BLaER1 (cell line): ENCODE measurements around the gene GLMP.

Experiments used
- H3K27ac ChIP-seq: shearing (Covaris generic); formaldehyde crosslinking; 2 replicates; pipeline ENCODE4 v1.8.1; 2022
- H3K27me3 ChIP-seq: shearing (Covaris generic); formaldehyde crosslinking; 2 replicates; pipeline ENCODE4 v1.8.1; 2022
- H3K36me3 ChIP-seq: shearing (Covaris generic); formaldehyde crosslinking; 2 replicates; pipeline ENCODE4 v1.8.1; 2022
- H3K4me1 ChIP-seq: shearing (Covaris generic); formaldehyde crosslinking; 2 replicates; pipeline ENCODE4 v1.8.1; 2022
- H3K4me2 ChIP-seq: shearing (Covaris generic); formaldehyde crosslinking; 2 replicates; pipeline ENCODE4 v1.8.1; 2022
- H3K4me3 ChIP-seq: shearing (Covaris generic); formaldehyde crosslinking; 2 replicates; pipeline ENCODE4 v1.8.1; 2022
- H3K9ac ChIP-seq: shearing (Covaris generic); formaldehyde crosslinking; 2 replicates; pipeline ENCODE4 v1.8.1; 2022
- H3K9me3 ChIP-seq: shearing (Covaris generic); formaldehyde crosslinking; 2 replicates; pipeline ENCODE4 v1.8.1; 2022
- H4K20me1 ChIP-seq: shearing (Covaris generic); formaldehyde crosslinking; 2 replicates; pipeline ENCODE4 v1.8.1; 2022
- Cebpa-rat ChIP-seq: shearing (Covaris generic); IDR thresholded peaks from 2 replicates; pipeline ENCODE4 v1.8.1; 2022

GLMP gene

DNA sequence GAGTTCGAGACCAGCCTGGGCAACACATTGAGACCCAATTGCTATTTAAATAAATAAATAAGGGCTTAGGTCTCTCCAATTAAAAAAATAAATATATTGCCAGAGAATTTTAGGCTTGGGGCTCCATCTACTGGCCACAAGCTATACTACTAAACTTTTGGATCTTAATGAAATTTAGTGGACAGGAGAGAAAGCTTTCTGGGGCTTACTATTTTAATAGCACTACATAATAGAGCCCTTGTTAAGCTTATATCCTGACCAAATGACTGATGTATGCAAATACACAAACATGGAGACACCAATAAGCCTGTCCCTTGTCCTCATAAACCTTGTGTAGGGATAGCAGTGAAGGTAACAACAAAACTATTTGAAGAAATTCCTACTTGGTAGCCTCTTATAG lies 24.2 kb upstream of the GLMP start:
- TF ChIP-seq Cebpa-rat, result no peak
- peaks cover 67% of the 10 kb centered on the region for H4K20me1 ChIP-seq
- no peaks in the 10 kb centered on the region for H3K9me3 ChIP-seq
- no peaks in the 10 kb centered on the region for H3K4me1 ChIP-seq
- no peaks in the 10 kb centered on the region for H3K27me3 ChIP-seq
- H3K4me2 ChIP-seq, result no peak overlapping the region
- H3K4me3 ChIP-seq, result no peak overlapping the region
- peaks cover 99% of the 10 kb centered on the region for H3K36me3 ChIP-seq
- H3K9ac ChIP-seq, result no peak overlapping the region
- H3K27ac ChIP-seq, result no peak overlapping the region

GRCh38 chr1:156316909-156317308 lies 21.4 kb upstream of the GLMP start:
- H3K9ac ChIP-seq, result no peak overlapping the region
- peaks cover 99% of the 10 kb centered on the region for H3K36me3 ChIP-seq
- H3K4me1 ChIP-seq, result no peaks in the 10 kb centered on the region
- no peak overlapping the region for H3K27ac ChIP-seq
- peaks cover 55% of the 10 kb centered on the region for H4K20me1 ChIP-seq
- TF ChIP-seq Cebpa-rat, result peak; percentile 23; the same call in 1 of the 2 replicates
- H3K27me3 ChIP-seq, result no peaks in the 10 kb centered on the region
- no peaks in the 10 kb centered on the region for H3K9me3 ChIP-seq
- H3K4me2 ChIP-seq, result no peak overlapping the region
- H3K4me3 ChIP-seq, result no peak overlapping the region

- peak; percentile 67; the same call in 1 of the 2 replicates for TF ChIP-seq Cebpa-rat
Measured at GRCh38 chr1:156310962-156311361, 15.5 kb upstream of the GLMP start.

GRCh38 chr1:156308078-156308477 lies 12.6 kb upstream of the GLMP start:
- no peaks in the 10 kb centered on the region for H3K4me1 ChIP-seq
- H3K36me3 ChIP-seq, result peaks cover 97% of the 10 kb centered on the region
- peaks cover 24% of the 10 kb centered on the region for H4K20me1 ChIP-seq
- H3K4me2 ChIP-seq, result no peak overlapping the region
- no peak overlapping the region for H3K27ac ChIP-seq
- no peaks in the 10 kb centered on the region for H3K27me3 ChIP-seq
- no peaks in the 10 kb centered on the region for H3K9me3 ChIP-seq
- H3K9ac ChIP-seq, result no peak overlapping the region
- no peak overlapping the region for H3K4me3 ChIP-seq
- TF ChIP-seq Cebpa-rat, result no peak

More at GRCh38 chr1:156310962-156311361, 15.5 kb upstream of the GLMP start:
- Histone ChIP-seq H3K4me2 (no peak overlapping the region), H3K9ac (no peak overlapping the region), H3K9me3 (no peaks in the 10 kb centered on the region), H3K27ac (no peak overlapping the region), H3K4me3 (no peak overlapping the region), H3K27me3 (no peaks in the 10 kb centered on the region), H4K20me1 (peaks cover 34% of the 10 kb centered on the region), H3K4me1 (no peaks in the 10 kb centered on the region), H3K36me3 (peaks cover 99% of the 10 kb centered on the region)

DNA sequence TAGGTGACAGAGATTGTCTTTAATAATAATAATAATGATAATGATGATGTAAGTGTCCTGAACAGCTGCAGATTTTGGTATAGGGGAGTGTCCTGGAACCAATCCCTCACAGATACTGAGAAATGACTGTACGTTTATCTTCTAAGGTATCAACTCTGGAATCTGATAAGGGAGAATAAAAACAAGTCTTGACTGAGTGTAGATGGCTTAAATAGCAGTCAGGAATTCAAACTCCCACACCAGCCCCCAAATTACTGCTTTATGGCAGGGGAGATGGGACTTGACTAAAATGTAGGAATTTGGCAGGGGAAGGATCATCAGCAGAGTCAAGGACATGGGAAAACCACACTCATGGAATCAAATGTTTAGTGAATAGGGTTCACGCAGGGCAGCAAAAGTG lies 9.7 kb upstream of the GLMP start:
- H3K9me3 ChIP-seq, result no peaks in the 10 kb centered on the region
- no peak overlapping the region for H3K9ac ChIP-seq
- peaks cover 16% of the 10 kb centered on the region; the same call in 1 of the 2 replicates for H4K20me1 ChIP-seq
- H3K4me2 ChIP-seq, result no peak overlapping the region
- no peak for TF ChIP-seq Cebpa-rat
- H3K27ac ChIP-seq, result no peak overlapping the region
- H3K36me3 ChIP-seq, result peaks cover 78% of the 10 kb centered on the region
- no peaks in the 10 kb centered on the region for H3K27me3 ChIP-seq
- H3K4me1 ChIP-seq, result no peaks in the 10 kb centered on the region
- no peak overlapping the region for H3K4me3 ChIP-seq

GRCh38 chr1:156303241-156303640 lies 7.8 kb upstream of the GLMP start:
- no peaks in the 10 kb centered on the region for H4K20me1 ChIP-seq
- no peak overlapping the region for H3K4me2 ChIP-seq
- no peaks in the 10 kb centered on the region for H3K27me3 ChIP-seq
- peaks cover 67% of the 10 kb centered on the region for H3K36me3 ChIP-seq
- H3K4me1 ChIP-seq, result no peaks in the 10 kb centered on the region
- H3K9me3 ChIP-seq, result no peaks in the 10 kb centered on the region
- TF ChIP-seq Cebpa-rat, result no peak
- H3K4me3 ChIP-seq, result no peak overlapping the region
- H3K27ac ChIP-seq, result no peak overlapping the region
- H3K9ac ChIP-seq, result no peak overlapping the region

DNA sequence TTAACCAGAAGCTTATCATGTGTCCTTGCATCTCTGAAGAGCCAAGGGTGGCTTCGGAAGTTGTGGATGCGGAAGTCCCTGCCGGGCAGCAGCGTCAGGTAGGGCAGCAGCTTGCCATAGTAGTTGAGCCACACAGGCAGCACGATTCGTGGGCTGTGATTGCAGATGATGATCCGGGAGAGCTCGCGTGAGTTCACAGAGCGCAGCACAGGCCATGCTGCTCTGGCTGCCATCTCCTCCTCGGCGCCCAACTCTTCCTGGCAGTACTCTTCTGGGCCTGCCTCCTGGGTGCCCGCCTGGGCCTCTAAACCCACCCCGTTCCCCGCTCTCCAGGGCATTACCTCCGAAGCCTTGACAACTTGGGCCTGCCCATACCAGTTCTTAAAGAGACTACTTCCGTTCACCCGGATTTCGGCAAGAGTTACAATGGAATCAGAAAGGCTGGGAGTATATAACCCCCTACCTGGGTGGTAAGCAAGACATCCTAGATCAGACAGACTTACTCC lies 3.4 kb upstream of the GLMP start, which contains the start of gene VHLL:
Gene VHLL (minus strand): TSS at position 456 of the 506 bp plus-strand sequence. CDS start 118 bp downstream, at position 338.
- peaks cover 23% of the 10 kb centered on the region for H3K36me3 ChIP-seq
- no peaks in the 10 kb centered on the region for H3K4me1 ChIP-seq
- no peak within 1 kb of the TSS for H3K4me2 ChIP-seq
- H4K20me1 ChIP-seq, result no peaks in the 10 kb centered on the region
- no peak within 1 kb of the TSS for H3K4me3 ChIP-seq
- H3K9me3 ChIP-seq, result no peaks in the 10 kb centered on the region
- no peak within 1 kb of the TSS for H3K9ac ChIP-seq
- no peak within 1 kb of the TSS for H3K27ac ChIP-seq
- no peak for TF ChIP-seq Cebpa-rat
- H3K27me3 ChIP-seq, result no peaks in the 10 kb centered on the region

DNA sequence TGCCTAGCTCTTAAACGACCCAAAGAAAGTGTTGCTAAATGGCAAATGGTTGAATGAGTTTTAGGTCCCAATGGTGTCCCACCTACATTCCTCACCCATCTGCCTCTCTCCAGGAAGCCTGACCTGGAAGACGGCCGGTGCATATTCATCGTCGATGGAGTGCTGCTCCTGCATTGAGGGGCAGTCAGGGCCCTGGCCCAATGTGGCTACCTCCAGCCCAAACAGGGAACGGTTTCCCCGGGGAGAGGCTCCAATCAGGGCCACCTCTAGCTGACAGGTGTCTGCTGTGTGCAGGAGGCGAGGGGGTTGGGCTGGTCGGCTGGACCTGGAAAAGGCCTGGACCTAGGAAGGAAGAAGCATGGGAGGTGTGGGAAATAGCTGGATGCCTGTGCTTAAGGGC lies 1.6 kb downstream of the GLMP start:
- no peak overlapping the region for H3K9ac ChIP-seq
- H3K36me3 ChIP-seq, result peaks cover 28% of the 10 kb centered on the region
- no peak for TF ChIP-seq Cebpa-rat
- no peaks in the 10 kb centered on the region for H3K27me3 ChIP-seq
- H3K27ac ChIP-seq, result no peak overlapping the region
- no peaks in the 10 kb centered on the region for H3K9me3 ChIP-seq
- no peak overlapping the region for H3K4me3 ChIP-seq
- H3K4me1 ChIP-seq, result no peaks in the 10 kb centered on the region
- H3K4me2 ChIP-seq, result no peak overlapping the region
- H4K20me1 ChIP-seq, result no peaks in the 10 kb centered on the region

GRCh38 chr1:156293098-156293434 lies 2.4 kb downstream of the GLMP start:
- H3K9ac ChIP-seq, result no peak overlapping the region
- no peak overlapping the region for H3K4me2 ChIP-seq
- H3K27ac ChIP-seq, result no peak overlapping the region
- H3K9me3 ChIP-seq, result no peaks in the 10 kb centered on the region
- no peak overlapping the region for H3K4me3 ChIP-seq
- TF ChIP-seq Cebpa-rat, result no peak
- H3K27me3 ChIP-seq, result no peaks in the 10 kb centered on the region
- no peaks in the 10 kb centered on the region for H4K20me1 ChIP-seq
- peaks cover 28% of the 10 kb centered on the region for H3K36me3 ChIP-seq
- H3K4me1 ChIP-seq, result no peaks in the 10 kb centered on the region

GRCh38 chr1:156291226-156292061 lies 4.0 kb downstream of the GLMP start:
- H3K4me2 ChIP-seq, result no peak overlapping the region
- no peak for TF ChIP-seq Cebpa-rat
- no peaks in the 10 kb centered on the region for H3K4me1 ChIP-seq
- H3K4me3 ChIP-seq, result no peak overlapping the region
- H3K9ac ChIP-seq, result no peak overlapping the region
- no peak overlapping the region for H3K27ac ChIP-seq
- H3K27me3 ChIP-seq, result no peaks in the 10 kb centered on the region
- no peaks in the 10 kb centered on the region for H3K9me3 ChIP-seq
- no peaks in the 10 kb centered on the region for H4K20me1 ChIP-seq
- peaks cover 33% of the 10 kb centered on the region for H3K36me3 ChIP-seq
